ENCODE measurements around the gene SLC25A3.

The SLC25A3 gene

DNA sequence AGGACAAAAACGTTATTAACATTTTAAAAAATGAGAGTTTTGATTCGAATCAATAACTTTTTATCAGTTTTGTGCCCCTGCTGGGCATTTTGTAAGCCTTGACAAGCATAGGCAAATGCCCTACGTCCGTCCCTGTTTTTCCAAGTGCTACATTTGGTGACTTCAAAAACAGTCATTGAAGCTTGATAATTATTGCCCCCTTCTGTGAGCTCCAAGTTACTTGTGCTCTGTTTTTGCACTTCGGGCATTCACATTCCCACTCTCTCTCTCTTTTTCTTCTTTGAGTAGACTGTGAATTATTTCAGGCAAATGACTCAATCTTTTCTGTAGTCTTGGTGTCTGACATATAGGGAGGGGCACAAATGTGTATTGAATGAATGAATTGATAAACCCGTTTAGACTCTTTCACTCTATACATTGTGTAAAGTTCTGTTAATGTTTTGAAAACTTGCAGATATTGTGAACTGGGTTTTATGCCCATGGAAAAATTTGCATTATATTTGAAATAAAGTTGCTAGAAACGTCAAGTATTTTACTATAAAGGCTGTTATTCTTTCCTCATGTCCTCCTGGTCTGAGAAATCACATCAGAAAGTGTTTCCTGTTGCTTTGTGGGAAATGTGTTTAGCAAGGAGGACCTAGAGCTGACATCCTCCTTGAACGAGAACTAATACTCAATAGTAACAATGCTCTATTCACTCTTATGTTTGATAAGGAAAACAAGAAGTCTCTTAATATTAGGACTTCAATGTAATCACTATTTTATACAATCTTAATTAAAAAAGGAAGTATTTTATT is 53.0 kb downstream of the SLC25A3 start:
- H3K79me2 ChIP-seq, result no peaks in the 10 kb centered on the region
- peak overlapping the region; percentile 78 for H3K4me3 ChIP-seq (ENCODE audit: low read depth, low read length)
- peak overlapping the region; percentile 81 for H3K4me2 ChIP-seq (ENCODE audit: low read length)
- H3K9me3 ChIP-seq (ENCODE audit: control insufficient read depth, low read length), result no peaks in the 10 kb centered on the region
- no peaks in the 10 kb centered on the region for H3K4me1 ChIP-seq
- no peaks in the 10 kb centered on the region for H3K27me3 ChIP-seq (ENCODE audit: control insufficient read depth, insufficient read depth, low read length)
- no peaks in the 10 kb centered on the region for H3K36me3 ChIP-seq (ENCODE audit: control insufficient read depth, insufficient read depth, low read length)
- no peak overlapping the region for H2AFZ ChIP-seq
- TF ChIP-seq, protein P1, sequence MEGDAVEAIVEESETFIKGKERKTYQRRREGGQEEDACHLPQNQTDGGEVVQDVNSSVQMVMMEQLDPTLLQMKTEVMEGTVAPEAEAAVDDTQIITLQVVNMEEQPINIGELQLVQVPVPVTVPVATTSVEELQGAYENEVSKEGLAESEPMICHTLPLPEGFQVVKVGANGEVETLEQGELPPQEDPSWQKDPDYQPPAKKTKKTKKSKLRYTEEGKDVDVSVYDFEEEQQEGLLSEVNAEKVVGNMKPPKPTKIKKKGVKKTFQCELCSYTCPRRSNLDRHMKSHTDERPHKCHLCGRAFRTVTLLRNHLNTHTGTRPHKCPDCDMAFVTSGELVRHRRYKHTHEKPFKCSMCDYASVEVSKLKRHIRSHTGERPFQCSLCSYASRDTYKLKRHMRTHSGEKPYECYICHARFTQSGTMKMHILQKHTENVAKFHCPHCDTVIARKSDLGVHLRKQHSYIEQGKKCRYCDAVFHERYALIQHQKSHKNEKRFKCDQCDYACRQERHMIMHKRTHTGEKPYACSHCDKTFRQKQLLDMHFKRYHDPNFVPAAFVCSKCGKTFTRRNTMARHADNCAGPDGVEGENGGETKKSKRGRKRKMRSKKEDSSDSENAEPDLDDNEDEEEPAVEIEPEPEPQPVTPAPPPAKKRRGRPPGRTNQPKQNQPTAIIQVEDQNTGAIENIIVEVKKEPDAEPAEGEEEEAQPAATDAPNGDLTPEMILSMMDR (IDR thresholded peaks at IDR 0.05), result no peak
- no peak overlapping the region for H3K27ac ChIP-seq
- H3K9ac ChIP-seq, result no peak overlapping the region

DNA sequence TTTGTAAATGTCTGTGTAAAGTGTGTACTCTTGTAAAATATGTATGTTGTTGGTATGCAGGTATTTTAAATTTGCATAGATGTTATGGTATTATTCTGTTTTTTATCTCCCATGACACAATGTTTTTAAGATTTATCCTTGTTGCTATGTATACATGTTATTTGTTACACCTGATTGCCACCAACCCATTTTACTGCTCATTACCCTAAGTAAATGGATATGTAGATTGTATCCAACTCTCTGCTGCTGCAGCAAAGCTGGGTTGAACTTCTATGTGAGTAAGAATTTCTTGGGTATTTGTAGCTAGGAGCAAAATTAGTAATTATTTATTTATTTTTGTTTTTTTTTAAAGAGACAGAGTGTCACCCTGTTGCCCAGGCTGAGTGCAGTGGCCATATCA is 57.8 kb downstream of the SLC25A3 start:
- TF ChIP-seq, protein P1 (IDR thresholded peaks at IDR 0.05), result no peak
- Histone ChIP-seq H3K79me2 (no peaks in the 10 kb centered on the region), H3K27me3 (ENCODE audit: control insufficient read depth, insufficient read depth, low read length) (no peaks in the 10 kb centered on the region), H3K27ac (no peak overlapping the region), H3K4me2 (ENCODE audit: low read length) (no peak overlapping the region), H3K9ac (no peak overlapping the region), H3K36me3 (ENCODE audit: control insufficient read depth, insufficient read depth, low read length) (no peaks in the 10 kb centered on the region), H2AFZ (no peak overlapping the region), H3K4me1 (no peaks in the 10 kb centered on the region), H3K9me3 (ENCODE audit: control insufficient read depth, low read length) (no peaks in the 10 kb centered on the region), H3K4me3 (ENCODE audit: low read depth, low read length) (no peak overlapping the region)

DNA sequence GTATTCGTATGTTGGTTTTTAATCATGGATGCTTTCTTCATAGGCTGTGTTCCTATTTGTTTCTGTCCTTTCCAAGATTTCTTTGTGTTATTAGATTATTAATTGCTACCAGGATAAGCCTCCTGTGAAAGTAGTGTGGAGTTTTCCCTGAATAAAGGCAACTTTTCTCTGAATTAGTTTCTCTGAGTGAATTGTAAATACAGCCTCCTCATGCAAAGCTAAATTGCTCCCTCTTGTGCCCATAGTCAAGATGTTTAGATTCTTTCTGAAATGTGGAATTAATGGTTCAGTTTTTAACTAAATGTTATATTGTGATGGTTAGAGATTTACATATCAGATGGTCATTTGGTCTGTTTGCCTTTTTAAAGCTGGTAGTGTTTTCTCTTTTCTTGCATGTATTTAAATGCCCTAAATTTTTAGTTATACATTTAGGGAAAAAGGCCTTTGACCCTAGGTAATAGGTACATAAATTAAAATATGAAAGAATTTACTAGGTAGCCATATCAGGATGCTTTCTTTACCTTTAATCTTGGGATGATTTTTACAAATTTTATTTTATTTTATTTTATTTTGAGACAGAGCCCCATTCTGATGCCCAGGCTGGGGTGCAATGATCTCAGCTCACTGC is 60.5 kb downstream of the SLC25A3 start:
- H3K4me1 ChIP-seq, result no peaks in the 10 kb centered on the region
- H3K27ac ChIP-seq, result no peak overlapping the region
- no peaks in the 10 kb centered on the region for H3K27me3 ChIP-seq (ENCODE audit: control insufficient read depth, insufficient read depth, low read length)
- no peak overlapping the region for H3K9ac ChIP-seq
- TF ChIP-seq, protein P1 (IDR thresholded peaks at IDR 0.05), result peak; percentile 68
- H3K79me2 ChIP-seq, result no peaks in the 10 kb centered on the region
- H3K4me2 ChIP-seq (ENCODE audit: low read length), result no peak overlapping the region
- H3K36me3 ChIP-seq (ENCODE audit: control insufficient read depth, insufficient read depth, low read length), result no peaks in the 10 kb centered on the region
- H3K4me3 ChIP-seq (ENCODE audit: low read depth, low read length), result no peak overlapping the region
- H3K9me3 ChIP-seq (ENCODE audit: control insufficient read depth, low read length), result no peaks in the 10 kb centered on the region
- H2AFZ ChIP-seq, result no peak overlapping the region

All from parathyroid adenoma (tissue), 2 donors.